SK-N-SH (cell line): ENCODE measurements around the gene SUMF1. TPM values are rescaled to one million over a fixed set of nuclear protein-coding genes. Genes with fewer than 3 reads are reported as not detected.
"Not testable (repeated sequence)": the region's sequence is repeated elsewhere in the genome, so short reads cannot be mapped to it uniquely, and the experiment has no call there.

Experiments used
- CTCF ChIA-PET: fragments of 300-600, 350-600 bp; formaldehyde crosslinking; extraction: SDS; loops from one replicate; lab custom pipeline; 2021; lab: Yijun Ruan, JAX
- POLR2A ChIA-PET: fragments of 350-600 bp; sonication (Branson Sonifier 250); formaldehyde crosslinking; extraction: SDS; loops from one replicate; lab custom pipeline; 2020; ENCODE audit warnings: antibody characterized with exemption, inconsistent platforms; lab: Yijun Ruan, JAX
- DNase-seq: peaks from one replicate; pipeline ENCODE4 v3.0.0; 2012
- H2AFZ ChIP-seq: fragments of 200-600 bp; sonication (generic); 2 replicates; pipeline ENCODE4 v1.8.1; 2016; ENCODE audit warnings: antibody characterized with exemption, mild to moderate bottlenecking, low read depth
- H3F3A ChIP-seq: fragments of 200-600 bp; sonication (generic); replicated peaks from 2 replicates; pipeline ENCODE3; 2016; ENCODE audit warnings: antibody characterized with exemption, mild to moderate bottlenecking; ENCODE audit not compliant: insufficient read depth
- H3K27ac ChIP-seq, 2 experiments: fragments of 200-500 bp in 1 of 2; fragments of 200-600 bp in 1 of 2; sonication (Bioruptor generic) in 1 of 2; sonication (generic), shearing (Covaris generic) in 1 of 2; 2 replicates each; pipeline versions ENCODE4 v1.5.1 to v1.6.1; 2014 to 2016; ENCODE audit warnings: low read depth in 2 of 2, inconsistent platforms in 1 of 2, low read length in 1 of 2, mild to moderate bottlenecking in 1 of 2, mixed read lengths in 1 of 2
- H3K27me3 ChIP-seq: fragments of 200-600 bp; sonication (generic), shearing (Covaris generic); 2 replicates; pipeline ENCODE4 v1.6.1; 2016; ENCODE audit warnings: mixed run types; ENCODE audit not compliant: insufficient read depth
- H3K36me3 ChIP-seq, 2 experiments: fragments of 200-500 bp in 1 of 2; fragments of 200-600 bp in 1 of 2; sonication (Bioruptor generic) in 1 of 2; sonication (generic) in 1 of 2; replicated peaks in 1 of 2; 2 replicates each; pipeline versions ENCODE3 to v1.5.1; 2014 to 2016; ENCODE audit warnings: low read length in 1 of 2, mild to moderate bottlenecking in 1 of 2; ENCODE audit not compliant: insufficient read depth in 2 of 2, control insufficient read depth in 1 of 2
- H3K4me1 ChIP-seq, 2 experiments: fragments of 200-500 bp in 1 of 2; fragments of 200-600 bp in 1 of 2; sonication (Bioruptor generic) in 1 of 2; sonication (generic), shearing (Covaris generic) in 1 of 2; 2 replicates each; pipeline versions ENCODE4 v1.5.1 to v1.6.1; 2014 to 2016; ENCODE audit warnings: low read depth in 1 of 2, low read length in 1 of 2, mixed run types in 1 of 2; ENCODE audit not compliant: insufficient read depth in 2 of 2, control insufficient read depth in 1 of 2
- H3K4me2 ChIP-seq: fragments of 200-600 bp; sonication (generic), shearing (Covaris generic); 2 replicates; pipeline ENCODE4 v1.6.1; 2017; ENCODE audit warnings: mixed run types
- H3K4me3 ChIP-seq, 2 experiments: fragments of 200-500 bp in 1 of 2; fragments of 200-600 bp in 1 of 2; sonication (Bioruptor generic) in 1 of 2; sonication (generic), shearing (Covaris generic) in 1 of 2; 2 replicates each; pipeline versions ENCODE4 v1.5.1 to v1.8.1; 2014 to 2016; ENCODE audit warnings: low read depth in 2 of 2, inconsistent platforms in 1 of 2, low read length in 1 of 2, mild to moderate bottlenecking in 1 of 2, mixed read lengths in 1 of 2, moderate library complexity in 1 of 2
- H3K79me2 ChIP-seq: fragments of 200-600 bp; sonication (generic); 2 replicates; pipeline ENCODE4 v1.8.1; 2017; ENCODE audit warnings: mild to moderate bottlenecking; ENCODE audit not compliant: insufficient read depth
- H3K9ac ChIP-seq: fragments of 200-600 bp; sonication (generic); 2 replicates; pipeline ENCODE4 v1.6.1; 2017; ENCODE audit warnings: mixed run types
- H3K9me2 ChIP-seq: fragments of 200-600 bp; sonication (generic); 2 replicates; pipeline ENCODE4 v1.6.1; 2017; ENCODE audit warnings: mixed run types
- H3K9me3 ChIP-seq: fragments of 200-600 bp; sonication (generic); 2 replicates; pipeline ENCODE4 v1.6.1; 2017; ENCODE audit warnings: mixed run types, mild to moderate bottlenecking, moderate library complexity
- H4K20me1 ChIP-seq: fragments of 200-600 bp; sonication (generic); 2 replicates; pipeline ENCODE4 v1.6.1; 2017; ENCODE audit warnings: mild to moderate bottlenecking, mixed run types; ENCODE audit not compliant: insufficient read depth
- ELF1 ChIP-seq: IDR thresholded peaks from 2 replicates; pipeline ENCODE4 v1.4.0; 2012
- EZH2phosphoT487 ChIP-seq: fragments of 200-600 bp; sonication (generic); IDR thresholded peaks from 2 replicates; pipeline ENCODE4 v1.6.1; 2017; ENCODE audit warnings: low read depth, mixed run types, mild to moderate bottlenecking, antibody characterized with exemption, moderate library complexity, borderline replicate concordance
- FOSL2 ChIP-seq: IDR thresholded peaks from 2 replicates; pipeline ENCODE4 v1.4.0; 2012; ENCODE audit warnings: low read depth, mild to moderate bottlenecking, moderate library complexity, borderline replicate concordance
- MEF2A ChIP-seq: IDR thresholded peaks from 2 replicates; pipeline ENCODE4 v1.4.0; 2012; ENCODE audit warnings: low read depth, borderline replicate concordance
- NRF1 ChIP-seq: IDR thresholded peaks from 2 replicates; pipeline ENCODE4 v1.6.1; 2012; ENCODE audit warnings: low read depth, mild to moderate bottlenecking, low read length
- POLR2AphosphoS5 ChIP-seq: IDR thresholded peaks from 2 replicates; pipeline ENCODE4 v1.6.1; 2012; ENCODE audit warnings: low read depth, low read length
- RAD21 ChIP-seq: IDR thresholded peaks from 2 replicates; pipeline ENCODE4 v1.6.1; 2012; ENCODE audit warnings: mild to moderate bottlenecking, low read length
- SIN3A ChIP-seq: IDR thresholded peaks from 2 replicates; pipeline ENCODE4 v1.6.1; 2012; ENCODE audit warnings: low read depth, mild to moderate bottlenecking, low read length, moderate library complexity, borderline replicate concordance
- TAF1 ChIP-seq: IDR thresholded peaks from 2 replicates; pipeline ENCODE4 v1.6.1; 2012; ENCODE audit warnings: low read depth, mild to moderate bottlenecking, low read length, moderate library complexity, borderline replicate concordance
- WGBS: methylation state at CpG from one replicate; pipeline ENCODE4 v1.1.6; 2017; ENCODE audit warnings: low lambda C conversion rate; 5-methylcytosine and 5-hydroxymethylcytosine counted together
- polyA plus RNA-seq, 3 experiments: library from polyadenylated mRNA; depleted of rRNA; stranded (reverse); fragments of >200 nt; gene quantifications; 2 replicates each; pipeline ENCODE4 v1.2.3, GENCODE V29; 2012
- TF ChIP-seq, protein P1 (sequence below): fragments of 150-350 bp; IDR thresholded peaks from 2 replicates; pipeline ENCODE4 v1.6.1; 2016; ENCODE audit warnings: mild to moderate bottlenecking, low read depth, low read length
- TF ChIP-seq, protein P2 (sequence below): IDR thresholded peaks from 2 replicates; pipeline ENCODE4 v1.6.1; 2012; ENCODE audit warnings: mild to moderate bottlenecking, low read depth, low read length, moderate library complexity

Gene SUMF1
- polyA plus RNA-seq, 1 of the 3 experiments (the other 2 are of a cell fraction) = 56.9 TPM

DNA sequence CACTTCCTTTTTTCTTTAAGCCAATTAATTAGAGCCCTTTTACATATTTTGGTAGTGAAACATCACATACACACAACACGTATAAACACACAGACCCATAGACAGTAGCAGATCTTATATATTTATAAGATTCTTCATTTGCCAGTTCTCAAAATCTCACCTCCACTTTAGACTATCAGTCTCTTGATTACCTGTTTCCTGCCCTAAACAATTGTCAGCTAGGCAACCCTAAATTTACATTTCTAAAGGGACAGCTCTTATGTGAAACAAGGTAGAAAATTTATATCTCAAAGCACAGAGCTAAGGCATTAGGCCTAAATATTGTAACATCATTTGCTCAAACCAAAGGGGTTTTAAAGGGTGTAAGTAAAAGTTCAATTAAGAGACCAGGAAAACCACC lies 135.0 kb downstream of the SUMF1 start:
- Histone ChIP-seq H3K36me3 (no peaks in the 10 kb centered on the region), H4K20me1 (no peaks in the 10 kb centered on the region), H3K4me3 (no peak overlapping the region), H3K9ac (no peak overlapping the region), H3F3A (no peaks in the 10 kb centered on the region), H3K4me1 (no peaks in the 10 kb centered on the region), H3K79me2 (no peaks in the 10 kb centered on the region), H2AFZ (no peak overlapping the region), H3K9me3 (no peaks in the 10 kb centered on the region), H3K27ac (no peak overlapping the region), H3K4me2 (no peak overlapping the region), H3K27me3 (no peaks in the 10 kb centered on the region), H3K9me2 (no peaks in the 10 kb centered on the region)
- POLR2A ChIA-PET = no interaction called here
- no peak for DNase-seq
- TF ChIP-seq MEF2A (no peak), EZH2phosphoT487 (no peak), NRF1 (no peak), TAF1 (no peak), ELF1 (no peak), POLR2AphosphoS5 (no peak), RAD21 (no peak), FOSL2 (no peak), SIN3A (no peak)
- TF ChIP-seq, protein P1, sequence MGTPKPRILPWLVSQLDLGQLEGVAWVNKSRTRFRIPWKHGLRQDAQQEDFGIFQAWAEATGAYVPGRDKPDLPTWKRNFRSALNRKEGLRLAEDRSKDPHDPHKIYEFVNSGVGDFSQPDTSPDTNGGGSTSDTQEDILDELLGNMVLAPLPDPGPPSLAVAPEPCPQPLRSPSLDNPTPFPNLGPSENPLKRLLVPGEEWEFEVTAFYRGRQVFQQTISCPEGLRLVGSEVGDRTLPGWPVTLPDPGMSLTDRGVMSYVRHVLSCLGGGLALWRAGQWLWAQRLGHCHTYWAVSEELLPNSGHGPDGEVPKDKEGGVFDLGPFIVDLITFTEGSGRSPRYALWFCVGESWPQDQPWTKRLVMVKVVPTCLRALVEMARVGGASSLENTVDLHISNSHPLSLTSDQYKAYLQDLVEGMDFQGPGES = no peak
- TF ChIP-seq, protein P2, sequence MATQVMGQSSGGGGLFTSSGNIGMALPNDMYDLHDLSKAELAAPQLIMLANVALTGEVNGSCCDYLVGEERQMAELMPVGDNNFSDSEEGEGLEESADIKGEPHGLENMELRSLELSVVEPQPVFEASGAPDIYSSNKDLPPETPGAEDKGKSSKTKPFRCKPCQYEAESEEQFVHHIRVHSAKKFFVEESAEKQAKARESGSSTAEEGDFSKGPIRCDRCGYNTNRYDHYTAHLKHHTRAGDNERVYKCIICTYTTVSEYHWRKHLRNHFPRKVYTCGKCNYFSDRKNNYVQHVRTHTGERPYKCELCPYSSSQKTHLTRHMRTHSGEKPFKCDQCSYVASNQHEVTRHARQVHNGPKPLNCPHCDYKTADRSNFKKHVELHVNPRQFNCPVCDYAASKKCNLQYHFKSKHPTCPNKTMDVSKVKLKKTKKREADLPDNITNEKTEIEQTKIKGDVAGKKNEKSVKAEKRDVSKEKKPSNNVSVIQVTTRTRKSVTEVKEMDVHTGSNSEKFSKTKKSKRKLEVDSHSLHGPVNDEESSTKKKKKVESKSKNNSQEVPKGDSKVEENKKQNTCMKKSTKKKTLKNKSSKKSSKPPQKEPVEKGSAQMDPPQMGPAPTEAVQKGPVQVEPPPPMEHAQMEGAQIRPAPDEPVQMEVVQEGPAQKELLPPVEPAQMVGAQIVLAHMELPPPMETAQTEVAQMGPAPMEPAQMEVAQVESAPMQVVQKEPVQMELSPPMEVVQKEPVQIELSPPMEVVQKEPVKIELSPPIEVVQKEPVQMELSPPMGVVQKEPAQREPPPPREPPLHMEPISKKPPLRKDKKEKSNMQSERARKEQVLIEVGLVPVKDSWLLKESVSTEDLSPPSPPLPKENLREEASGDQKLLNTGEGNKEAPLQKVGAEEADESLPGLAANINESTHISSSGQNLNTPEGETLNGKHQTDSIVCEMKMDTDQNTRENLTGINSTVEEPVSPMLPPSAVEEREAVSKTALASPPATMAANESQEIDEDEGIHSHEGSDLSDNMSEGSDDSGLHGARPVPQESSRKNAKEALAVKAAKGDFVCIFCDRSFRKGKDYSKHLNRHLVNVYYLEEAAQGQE = no peak
- CTCF ChIA-PET = interaction anchor here (0.6 to 4.6 kb wide), 2 partner anchors 18 to 301 kb away, joined by 4 to 21 read pairs; no protein-coding TSS in a partner anchor
- WGBS = 97% methylated on average over 1 of the region's 1 CpG

DNA sequence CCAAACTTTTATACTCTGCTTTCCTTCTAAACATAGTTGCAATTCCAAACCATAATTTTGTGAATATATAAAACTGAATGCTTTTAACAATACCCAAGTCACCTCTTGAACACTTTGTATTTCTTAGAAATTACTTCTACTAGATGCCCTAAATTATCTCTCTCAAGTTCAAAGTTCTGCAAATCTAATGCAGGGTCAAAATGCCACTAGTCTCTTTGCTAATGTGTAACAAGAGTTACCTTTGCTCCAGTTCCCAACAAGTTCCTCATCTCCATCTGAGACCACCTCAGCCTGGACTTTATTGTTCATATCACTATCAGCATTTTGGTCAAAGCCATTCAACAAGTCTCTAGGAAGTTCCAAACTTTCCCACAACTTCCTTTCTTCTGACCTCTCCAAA lies 137.3 kb downstream of the SUMF1 start:
- H3K9ac ChIP-seq, H3K4me3 ChIP-seq, H3K9me3 ChIP-seq, POLR2A ChIA-PET, H3K36me3 ChIP-seq, DNase-seq, H3K9me2 ChIP-seq, CTCF ChIA-PET, H3K4me2 ChIP-seq, H3K27me3 ChIP-seq, H2AFZ ChIP-seq, H3K79me2 ChIP-seq, H3F3A ChIP-seq, H3K4me1 ChIP-seq, H3K27ac ChIP-seq, H4K20me1 ChIP-seq: not testable (repeated sequence)
